Uterus (tissue), 4 donors: ENCODE measurements around the gene TSPAN7. TPM values are rescaled to one million over a fixed set of nuclear protein-coding genes. Genes with fewer than 3 reads are reported as not detected.

Source experiments
- DNase-seq, 2 donors: peaks; one replicate each; pipeline ENCODE4 v3.0.0-alpha.2; 2019 to 2020
- H3K27ac ChIP-seq, 2 donors: fragments of 200-600 bp; sonication (generic); 1 replicate in 1 of 2; 2 replicates in 1 of 2; pipeline ENCODE4 v1.5.1; 2016 to 2018
- H3K27me3 ChIP-seq, 2 donors: fragments of 200-600 bp; sonication (generic); one replicate each; pipeline ENCODE4 v1.5.1; 2018 to 2019; ENCODE audit warnings: control low read depth in 1 of 2
- H3K36me3 ChIP-seq, 2 donors: fragments of 200-600 bp; sonication (generic); one replicate each; pipeline ENCODE4 v1.5.1; 2019; ENCODE audit warnings: control low read depth in 1 of 2
- H3K4me1 ChIP-seq, 2 donors: fragments of 200-600 bp; sonication (generic); one replicate each; pipeline ENCODE4 v1.5.1; 2018 to 2019; ENCODE audit warnings: control low read depth in 1 of 2
- H3K4me3 ChIP-seq, 2 donors: fragments of 200-600 bp; sonication (generic); 1 replicate in 1 of 2; 2 replicates in 1 of 2; pipeline ENCODE4 v1.5.1; 2018 to 2019; ENCODE audit warnings: mild to moderate bottlenecking in 1 of 2
- H3K9me3 ChIP-seq, 2 donors: fragments of 200-600 bp; sonication (generic); one replicate each; pipeline ENCODE4 v1.5.1; 2019; ENCODE audit warnings: control low read depth in 1 of 2
- CTCF ChIP-seq, 4 experiments: fragments of 200-600 bp in 2 of 4; fragments of 450-650 bp in 2 of 4; sonication (generic) in 2 of 4; IDR thresholded peaks; one replicate each; pipeline ENCODE4 v1.5.1; 2016 to 2019; ENCODE audit warnings: antibody characterized with exemption in 4 of 4, mild to moderate bottlenecking in 2 of 4, moderate library complexity in 1 of 4
- POLR2A ChIP-seq, 2 donors: fragments of 450-650 bp; IDR thresholded peaks; one replicate each; pipeline ENCODE4 v1.6.1; 2016; ENCODE audit warnings: antibody characterized with exemption in 2 of 2, mild to moderate bottlenecking in 1 of 2, moderate library complexity in 1 of 2
- intact Hi-C: fragments of 100-400 bp; cut with DNase I; formaldehyde crosslinking; loops from one replicate; pipeline ENCODE4 v1.15.1; 2023; ENCODE audit warnings: low total_unique reads
- total RNA-seq, 4 donors: library from RNA; depleted of rRNA in 3 of 4; stranded (reverse); fragments of >200 nt in 3 of 4; gene quantifications; one replicate each; pipeline versions ENCODE4 v1.1.0 to v1.2.4, GENCODE V29; 2014 to 2023
- donor health status: DM: yes; HTN: yes; CAD: no.

The TSPAN7 gene
- total RNA-seq, 4 donors from 2014 or later, result 22.3 to 111 (median 77.8) TPM

- Histone ChIP-seq H3K27me3 (no peaks in the 10 kb centered on the region), H3K36me3 (no peaks in the 10 kb centered on the region), H3K9me3 (no peaks in the 10 kb centered on the region), H3K4me3 (no peak overlapping the region), H3K27ac (peak overlapping the region in 1 of 2 donors; percentile 29), H3K4me1 (no peaks in the 10 kb centered on the region)
- TF ChIP-seq CTCF (IDR thresholded peaks at IDR 0.05) (no peak), POLR2A (IDR thresholded peaks at IDR 0.05) (no peak)
- intact Hi-C loops, result no loop called here
- peak in 1 of 2 donors; percentile 20 for DNase-seq
These were observed 75.8 kb downstream of the TSPAN7 start for GRCh38 chrX:38636949-38637819.

DNA sequence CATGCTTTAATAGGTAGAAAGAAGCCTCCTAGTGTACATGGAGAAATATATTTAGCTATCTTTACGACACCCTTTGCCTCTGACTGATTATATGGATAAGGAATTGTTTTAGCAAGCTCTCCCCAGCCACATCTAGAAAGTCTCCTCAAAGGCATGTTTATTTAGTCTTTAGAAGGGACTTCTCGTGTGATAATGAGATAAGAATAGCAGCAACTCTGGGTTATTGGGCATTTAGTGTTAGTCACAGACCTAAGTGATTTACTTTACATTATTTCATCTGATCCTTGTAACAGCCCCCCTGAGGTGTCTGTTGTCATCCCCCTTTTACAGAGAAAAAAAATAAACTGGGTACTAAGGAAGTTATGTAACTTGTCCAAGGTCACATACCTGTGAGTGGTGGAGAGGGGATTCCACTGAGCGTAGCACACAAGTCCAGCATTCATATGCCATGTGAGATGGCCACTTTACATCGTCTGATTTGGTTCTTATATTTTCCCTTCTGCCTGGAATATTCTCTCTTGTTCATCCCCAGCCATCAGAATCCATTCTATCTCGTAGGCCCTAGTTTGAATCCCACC lies 77.7 kb downstream of the TSPAN7 start:
- H3K27me3 ChIP-seq, result no peaks in the 10 kb centered on the region
- no peaks in the 10 kb centered on the region for H3K36me3 ChIP-seq
- no peak for DNase-seq
- no peak overlapping the region for H3K4me3 ChIP-seq
- intact Hi-C loops, result no loop called here
- no peak overlapping the region for H3K27ac ChIP-seq
- no peaks in the 10 kb centered on the region for H3K9me3 ChIP-seq
- TF ChIP-seq CTCF (IDR thresholded peaks at IDR 0.05), result no peak
- TF ChIP-seq POLR2A (IDR thresholded peaks at IDR 0.05), result no peak
- H3K4me1 ChIP-seq, result no peaks in the 10 kb centered on the region

DNA sequence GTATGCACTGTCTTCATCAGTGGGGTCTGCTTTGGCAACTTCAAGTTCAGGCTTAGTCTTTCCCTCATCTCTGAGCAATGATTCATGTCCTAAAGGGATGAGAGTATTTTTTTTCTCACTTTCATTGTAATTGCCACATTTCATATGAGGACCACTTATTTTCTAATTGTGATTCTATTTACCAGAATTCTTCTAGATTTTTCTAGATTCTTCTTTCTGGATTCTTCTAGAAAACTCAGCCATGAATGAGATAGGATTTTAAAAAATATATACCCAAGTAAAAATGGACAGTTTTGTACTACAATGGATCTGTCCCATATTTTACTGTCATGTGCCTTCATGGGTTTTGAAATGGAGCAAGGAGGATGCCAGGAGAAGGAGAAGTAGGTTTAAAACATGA lies 78.4 kb downstream of the TSPAN7 start:
- Histone ChIP-seq H3K27me3 (no peaks in the 10 kb centered on the region), H3K4me3 (no peak overlapping the region), H3K4me1 (no peaks in the 10 kb centered on the region), H3K27ac (no peak overlapping the region), H3K36me3 (no peaks in the 10 kb centered on the region), H3K9me3 (no peaks in the 10 kb centered on the region)
- no peak for TF ChIP-seq CTCF (IDR thresholded peaks at IDR 0.05)
- TF ChIP-seq POLR2A (IDR thresholded peaks at IDR 0.05), result no peak
- intact Hi-C loops, result no loop called here
- DNase-seq, result no peak

DNA sequence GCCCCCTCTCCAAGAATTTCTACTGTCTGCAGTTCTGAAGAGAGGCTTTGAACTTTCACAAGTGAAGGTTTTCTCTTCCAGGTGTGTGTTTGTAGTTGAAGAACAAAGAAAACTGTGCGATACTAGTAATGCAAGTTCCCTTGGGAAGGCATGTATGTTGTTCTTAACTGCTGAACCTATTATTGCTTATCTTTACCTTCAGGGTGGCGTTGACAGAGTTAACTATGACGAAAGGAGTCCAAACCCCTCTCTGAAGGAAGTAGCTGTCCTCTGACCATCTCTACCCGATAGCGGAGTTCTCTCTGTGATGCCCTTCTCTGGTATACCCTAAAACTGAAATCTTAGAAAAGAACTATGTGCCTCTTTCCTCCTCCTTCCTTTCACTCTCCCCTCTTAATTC lies 79.9 kb downstream of the TSPAN7 start:
- Histone ChIP-seq H3K4me3 (no peak overlapping the region), H3K27ac (no peak overlapping the region), H3K27me3 (no peaks in the 10 kb centered on the region), H3K9me3 (no peaks in the 10 kb centered on the region), H3K4me1 (no peaks in the 10 kb centered on the region), H3K36me3 (no peaks in the 10 kb centered on the region)
- intact Hi-C loops, result no loop called here
- TF ChIP-seq POLR2A (IDR thresholded peaks at IDR 0.05) (no peak), CTCF (IDR thresholded peaks at IDR 0.05) (no peak)
- DNase-seq, result no peak

- no peak for DNase-seq
- Histone ChIP-seq H3K4me3 (no peak overlapping the region), H3K27ac (no peak overlapping the region)
These were observed 82.6 kb downstream of the TSPAN7 start for GRCh38 chrX:38643903-38644302.

More at GRCh38 chrX:38643903-38644302, 82.6 kb downstream of the TSPAN7 start:
- H3K4me1 ChIP-seq, result no peaks in the 10 kb centered on the region
- no peaks in the 10 kb centered on the region for H3K9me3 ChIP-seq
- no peaks in the 10 kb centered on the region for H3K27me3 ChIP-seq
- intact Hi-C loops, result no loop called here
- no peak for TF ChIP-seq CTCF (IDR thresholded peaks at IDR 0.05)
- no peak for TF ChIP-seq POLR2A (IDR thresholded peaks at IDR 0.05)
- no peaks in the 10 kb centered on the region for H3K36me3 ChIP-seq
